ENCODE results near the gene KIAA1755.
"Not testable (repeated sequence)": the region's sequence is repeated elsewhere in the genome, so short reads cannot be mapped to it uniquely, and the experiment has no call there.

Gene KIAA1755

GRCh38 chr20:38290829-38291814, 30.6 kb upstream of the KIAA1755 start:
- Histone ChIP-seq H3K36me3 (no peaks in the 10 kb centered on the region), H3K27me3 (no peaks in the 10 kb centered on the region), H3K9me3 (no peaks in the 10 kb centered on the region), H3K27ac (peak overlapping the region; percentile 75), H3K4me1 (ENCODE audit: control insufficient read depth in 1 of 2, insufficient read depth in 1 of 2, low read depth in 1 of 2, low read length in 1 of 2) (peaks cover 90 to 92% of the 10 kb centered on the region in 2 experiments), H3K4me3 (ENCODE audit: low read depth in 1 of 2, low read length in 1 of 2) (no peak overlapping the region)
- TF ChIP-seq CTCF (IDR thresholded peaks at IDR 0.05) = no peak

- Histone ChIP-seq H3K36me3 (no peaks in the 10 kb centered on the region), H3K4me1 (ENCODE audit: control insufficient read depth in 1 of 2, insufficient read depth in 1 of 2, low read depth in 1 of 2, low read length in 1 of 2) (peaks cover 48 to 51% of the 10 kb centered on the region in 2 experiments), H3K4me3 (ENCODE audit: low read depth in 1 of 2, low read length in 1 of 2) (peak overlapping the region in 1 of 2 experiments; percentile 43), H3K9me3 (no peaks in the 10 kb centered on the region), H3K27me3 (no peaks in the 10 kb centered on the region), H3K27ac (peak overlapping the region; percentile 78)
- TF ChIP-seq CTCF (IDR thresholded peaks at IDR 0.05) = no peak
These were observed 26.3 kb upstream of the KIAA1755 start for GRCh38 chr20:38286586-38287531.

DNA sequence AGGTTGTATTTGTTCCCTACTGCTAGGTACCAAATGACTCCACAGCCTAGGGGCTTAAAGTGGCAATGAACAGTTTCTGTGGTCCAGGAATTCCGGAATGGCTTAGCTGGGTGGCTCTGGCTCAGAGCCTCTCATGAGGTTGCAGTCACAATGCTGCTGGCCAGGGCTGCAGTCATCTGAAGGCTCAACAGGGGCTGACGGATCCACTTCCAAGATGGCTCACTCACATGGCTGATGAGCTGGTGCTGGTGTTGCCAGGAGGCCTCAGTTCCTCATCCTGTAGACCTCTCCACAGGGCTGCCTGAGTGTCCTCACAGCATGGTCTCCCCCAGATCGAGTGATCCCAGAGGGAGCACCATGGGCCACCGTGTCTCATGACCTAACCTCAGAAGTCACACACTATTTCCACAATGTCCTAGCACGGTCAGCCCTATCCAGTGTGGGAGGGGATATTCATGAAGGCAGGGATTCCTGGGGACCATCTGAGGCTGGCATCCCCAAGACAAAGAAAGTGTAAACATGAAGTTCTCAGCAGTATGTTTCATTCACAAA, 24.4 kb upstream of the KIAA1755 start:
- no peaks in the 10 kb centered on the region for H3K9me3 ChIP-seq
- H3K4me3 ChIP-seq (ENCODE audit: low read depth in 1 of 2, low read length in 1 of 2) = no peak overlapping the region
- no peak overlapping the region for H3K27ac ChIP-seq
- no peaks in the 10 kb centered on the region for H3K27me3 ChIP-seq
- H3K36me3 ChIP-seq = no peaks in the 10 kb centered on the region
- TF ChIP-seq CTCF (IDR thresholded peaks at IDR 0.05) = no peak
- peaks cover 32 to 37% of the 10 kb centered on the region in 2 experiments for H3K4me1 ChIP-seq (ENCODE audit: control insufficient read depth in 1 of 2, insufficient read depth in 1 of 2, low read depth in 1 of 2, low read length in 1 of 2)

DNA sequence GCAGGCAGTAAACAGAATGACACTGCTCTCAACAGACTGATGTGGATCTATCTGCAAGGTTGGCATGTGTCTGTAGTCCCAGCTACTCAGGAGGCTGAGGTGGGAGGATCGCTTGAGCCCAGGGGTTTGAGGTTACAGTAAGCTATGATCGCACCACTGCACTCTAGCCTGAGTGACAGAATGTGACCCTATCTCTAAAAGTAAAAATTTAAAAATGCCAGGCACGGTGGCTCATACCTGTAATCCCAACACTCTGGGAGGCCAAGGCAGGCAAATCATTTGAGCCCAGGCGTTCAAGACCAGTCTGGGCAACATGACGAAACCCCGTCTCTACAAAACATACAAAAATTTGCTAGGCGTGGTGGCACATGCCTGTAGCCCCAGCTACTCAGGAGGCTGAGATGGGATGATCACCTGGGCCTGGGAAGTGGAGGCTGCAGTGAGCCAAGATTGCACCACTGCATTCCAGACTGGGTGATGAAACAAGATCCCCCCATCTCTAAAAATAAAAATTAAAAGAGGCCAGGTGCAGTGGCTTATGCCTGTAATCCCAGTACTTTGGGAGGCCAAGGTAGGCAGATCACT, 23.6 kb upstream of the KIAA1755 start:
- not testable (repeated sequence) for H3K27ac ChIP-seq; H3K9me3 ChIP-seq; H3K27me3 ChIP-seq; H3K36me3 ChIP-seq; H3K4me3 ChIP-seq (ENCODE audit: low read depth in 1 of 2, low read length in 1 of 2)
- peaks cover 30 to 35% of the 10 kb centered on the region in 2 experiments for H3K4me1 ChIP-seq (ENCODE audit: control insufficient read depth in 1 of 2, insufficient read depth in 1 of 2, low read depth in 1 of 2, low read length in 1 of 2)

- H3K4me1 ChIP-seq (ENCODE audit: control insufficient read depth in 1 of 2, insufficient read depth in 1 of 2, low read depth in 1 of 2, low read length in 1 of 2) = peaks cover 21 to 34% of the 10 kb centered on the region in 2 experiments
- TF ChIP-seq CTCF (IDR thresholded peaks at IDR 0.05) = no peak
- H3K27ac ChIP-seq = no peak overlapping the region
- no peaks in the 10 kb centered on the region for H3K27me3 ChIP-seq
- no peak overlapping the region for H3K4me3 ChIP-seq (ENCODE audit: low read depth in 1 of 2, low read length in 1 of 2)
- no peaks in the 10 kb centered on the region for H3K9me3 ChIP-seq
- H3K36me3 ChIP-seq = no peaks in the 10 kb centered on the region
These were observed 22.7 kb upstream of the KIAA1755 start for GRCh38 chr20:38283236-38283635.

DNA sequence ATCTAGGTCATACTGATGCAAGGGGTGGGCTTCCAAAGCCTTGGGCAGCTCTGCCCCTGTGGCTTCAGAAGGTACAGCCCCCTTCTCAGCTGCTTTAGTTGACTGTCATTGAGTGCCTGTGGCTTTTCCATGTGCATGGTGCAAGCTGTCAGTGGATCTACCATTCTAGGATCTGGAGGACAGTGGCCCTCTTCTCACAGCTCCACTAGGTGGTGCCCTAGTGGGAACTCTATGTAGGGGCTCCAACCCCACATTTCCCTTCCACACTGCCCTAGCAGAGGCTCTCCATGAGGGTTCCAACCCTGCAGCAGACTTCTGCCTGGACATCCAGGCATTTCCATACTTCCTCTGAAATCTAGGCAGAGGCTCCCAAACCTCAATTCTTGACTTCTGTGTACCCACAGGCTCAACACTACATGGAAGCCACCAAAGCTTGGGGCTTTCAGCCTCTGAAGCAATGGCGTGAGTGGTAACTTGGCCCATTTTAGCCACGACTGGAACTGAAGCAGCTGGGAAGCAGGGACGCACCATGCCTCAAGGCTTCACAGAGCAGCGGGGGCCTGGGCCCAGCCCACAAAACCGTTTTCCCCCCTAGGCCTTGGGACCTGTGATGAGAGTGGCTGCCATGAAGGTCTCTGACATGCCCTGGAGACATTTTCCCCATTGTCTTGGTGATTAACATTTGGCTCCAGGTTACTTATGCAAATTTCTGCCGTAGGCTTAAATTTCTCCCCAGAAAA, 20.8 kb upstream of the KIAA1755 start:
- not testable (repeated sequence) for H3K27ac ChIP-seq; H3K9me3 ChIP-seq; H3K4me3 ChIP-seq (ENCODE audit: low read depth in 1 of 2, low read length in 1 of 2); H3K27me3 ChIP-seq; H3K36me3 ChIP-seq
- H3K4me1 ChIP-seq (ENCODE audit: control insufficient read depth in 1 of 2, insufficient read depth in 1 of 2, low read depth in 1 of 2, low read length in 1 of 2) = peaks cover 5 to 15% of the 10 kb centered on the region in 2 experiments
